HG03469 (cell line): ENCODE results near the gene ZKSCAN2.

Source experiments
- ATAC-seq: cut with Tn5 transposase; IDR thresholded peaks from one replicate; pipeline ENCODE4 v1.9.1; 2021; ENCODE audit warnings: mild to moderate bottlenecking, moderate library complexity, moderate number of reproducible peaks; ENCODE audit not compliant: unreplicated experiment

Gene ZKSCAN2

GRCh38 chr16:25257470-25257955, at the start of gene ZKSCAN2:
ZKSCAN2 (minus strand) TSS chr16:25257845; CDS start chr16:25257127, 718 bp downstream.
- ATAC-seq = peak; percentile 61

- no peak for ATAC-seq
Measured at GRCh38 chr16:25299792-25300590, 42.3 kb upstream of the ZKSCAN2 start.

GRCh38 chr16:25298165-25298872, 40.7 kb upstream of the ZKSCAN2 start:
- no peak for ATAC-seq

DNA sequence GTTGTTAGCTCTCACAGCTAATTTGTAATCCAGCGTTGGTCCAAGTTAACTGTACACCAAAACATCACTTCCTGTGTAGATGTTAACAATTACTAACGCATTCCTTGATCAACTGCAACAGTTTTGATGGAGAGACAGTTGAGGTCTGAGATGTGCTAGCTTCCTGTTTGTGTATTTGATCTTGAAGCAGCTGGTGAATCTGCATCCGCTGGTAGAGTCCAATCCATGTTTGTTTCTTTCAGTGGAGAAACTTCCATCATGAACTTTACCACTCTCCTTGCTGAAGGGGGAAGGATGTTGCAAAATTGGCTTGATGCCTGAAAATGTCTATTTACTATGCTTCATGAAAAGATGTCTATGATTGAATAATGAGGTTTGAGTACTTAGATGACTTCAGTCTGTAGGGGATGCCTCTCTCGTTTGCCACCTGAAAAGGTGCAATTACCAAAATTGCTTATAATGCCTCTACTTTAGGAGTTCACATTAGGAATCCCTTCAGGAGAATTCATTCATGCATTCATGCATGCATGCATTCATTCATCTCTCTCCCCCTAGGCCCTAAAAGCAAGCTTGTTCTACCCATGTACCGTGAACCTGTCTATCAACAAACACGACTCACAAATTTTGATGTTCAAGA, 39.6 kb upstream of the ZKSCAN2 start:
- no peak for ATAC-seq

DNA sequence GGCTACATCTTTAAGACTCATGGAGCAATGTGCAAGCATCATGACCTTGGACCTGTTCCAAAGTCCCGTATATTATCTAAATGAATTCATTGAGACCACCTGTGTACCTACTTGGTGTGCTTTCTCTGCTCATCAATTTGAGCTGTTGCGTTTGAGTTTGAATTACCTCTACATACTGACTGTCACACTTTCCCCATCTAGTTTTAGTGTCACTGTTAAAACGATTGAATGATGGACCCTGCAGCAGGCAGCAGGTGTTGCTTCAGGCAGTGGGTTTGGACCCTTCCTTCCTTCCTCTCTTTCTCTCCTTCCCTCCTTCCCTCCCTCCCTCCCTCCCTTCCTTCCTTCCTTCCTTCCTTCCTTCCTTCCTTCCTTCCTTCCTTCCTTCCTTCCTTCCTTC, 33.9 kb upstream of the ZKSCAN2 start:
- ATAC-seq = no peak

DNA sequence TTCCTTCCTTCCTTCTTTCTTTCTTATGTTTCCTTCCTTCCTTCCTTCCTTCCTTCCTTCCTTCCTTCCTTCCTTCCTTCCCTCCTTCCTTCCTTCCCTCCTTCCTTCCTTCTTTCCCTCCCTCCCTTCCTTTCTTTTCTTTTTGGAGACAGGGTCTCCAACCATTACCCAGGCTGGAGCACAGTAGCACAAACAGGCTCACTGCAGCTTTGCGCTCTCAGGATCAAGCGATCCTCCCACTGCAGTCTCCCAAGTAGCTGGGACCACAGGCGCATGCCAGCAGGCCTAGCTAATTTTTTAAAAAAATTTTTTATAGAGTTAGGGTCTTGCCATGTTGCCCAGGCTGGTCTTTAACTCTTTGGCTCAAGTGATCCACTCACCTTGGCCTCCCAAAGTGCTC, 31.8 kb upstream of the ZKSCAN2 start:
- ATAC-seq = no peak

DNA sequence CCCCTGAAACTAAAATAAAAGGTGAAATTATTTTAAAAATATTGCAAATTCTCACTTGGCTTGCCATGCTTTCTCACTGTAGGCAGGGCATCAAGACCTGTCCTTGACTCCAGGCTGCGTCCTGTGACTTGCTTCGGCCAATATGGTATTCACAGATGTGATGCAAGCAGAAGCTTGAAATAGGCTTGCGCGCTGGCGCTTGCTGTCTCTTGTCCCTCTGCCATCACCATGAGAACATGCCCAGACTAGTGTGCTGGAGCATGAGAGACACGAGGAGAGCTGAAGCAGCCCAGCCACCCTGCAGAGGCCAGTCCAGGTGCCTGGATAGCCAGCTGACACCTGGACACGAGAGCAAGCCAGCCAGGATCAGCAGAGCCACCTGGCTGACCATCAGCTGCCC, 21.8 kb upstream of the ZKSCAN2 start:
- no peak for ATAC-seq

DNA sequence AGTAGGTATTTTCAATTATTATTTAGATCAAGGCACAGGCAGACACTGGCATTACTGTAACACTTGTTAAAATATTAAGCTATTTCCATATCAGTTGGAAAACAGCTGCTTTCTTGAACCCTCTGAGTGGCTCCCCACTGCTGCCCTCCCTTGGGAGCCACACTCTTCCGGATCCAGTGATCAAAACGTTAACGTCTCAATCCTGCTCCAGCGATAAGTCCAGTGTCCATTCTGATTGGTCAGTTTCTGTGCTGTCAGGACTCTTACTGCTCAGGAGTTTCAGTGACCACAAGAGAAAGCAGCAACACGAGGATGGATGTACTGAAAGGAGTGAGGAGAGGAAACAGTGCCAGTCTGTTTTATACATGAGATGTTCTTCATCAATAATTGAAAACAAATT, 13.8 kb upstream of the ZKSCAN2 start:
- no peak for ATAC-seq

DNA sequence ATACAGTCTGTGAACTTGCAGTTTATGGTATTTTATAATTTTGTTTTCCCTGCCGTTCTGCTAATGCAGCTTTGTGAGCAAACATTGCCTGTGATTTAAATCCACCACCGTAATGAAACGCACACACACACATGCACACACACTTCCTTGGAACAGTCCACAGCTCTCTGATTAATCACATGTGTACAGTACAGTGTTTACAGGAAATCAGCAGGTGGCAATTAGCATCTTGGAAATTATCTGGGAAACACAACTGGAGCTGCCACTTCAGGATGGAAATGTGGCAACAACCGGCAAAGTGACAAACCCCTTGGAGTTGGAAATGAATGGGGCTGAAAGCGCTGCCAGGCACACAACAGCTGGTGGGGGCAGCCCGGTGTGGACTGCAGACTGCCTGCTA, 12.9 kb upstream of the ZKSCAN2 start:
- no peak for ATAC-seq

GRCh38 chr16:25269879-25270278, 12.2 kb upstream of the ZKSCAN2 start:
- no peak for ATAC-seq

DNA sequence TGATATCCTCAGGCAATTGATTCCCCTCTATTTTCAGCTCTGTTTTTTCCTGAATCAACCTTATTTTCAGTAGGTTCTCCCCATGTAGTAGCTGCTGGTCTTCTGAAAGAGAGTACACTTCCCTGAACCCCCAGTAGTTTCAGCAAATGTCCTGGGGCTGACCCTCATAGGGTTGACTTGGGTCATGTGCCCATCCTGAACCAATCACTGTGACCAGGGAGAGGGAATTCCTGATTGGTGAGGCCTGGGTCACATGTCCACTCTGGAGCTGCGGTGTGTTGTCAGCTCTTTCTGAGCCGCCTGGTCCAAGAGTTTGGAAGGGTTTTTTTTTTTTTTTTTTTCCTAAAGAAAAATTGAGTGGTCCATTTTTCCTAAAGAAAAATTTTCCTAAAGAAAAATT, 8.3 kb upstream of the ZKSCAN2 start:
- no peak for ATAC-seq

DNA sequence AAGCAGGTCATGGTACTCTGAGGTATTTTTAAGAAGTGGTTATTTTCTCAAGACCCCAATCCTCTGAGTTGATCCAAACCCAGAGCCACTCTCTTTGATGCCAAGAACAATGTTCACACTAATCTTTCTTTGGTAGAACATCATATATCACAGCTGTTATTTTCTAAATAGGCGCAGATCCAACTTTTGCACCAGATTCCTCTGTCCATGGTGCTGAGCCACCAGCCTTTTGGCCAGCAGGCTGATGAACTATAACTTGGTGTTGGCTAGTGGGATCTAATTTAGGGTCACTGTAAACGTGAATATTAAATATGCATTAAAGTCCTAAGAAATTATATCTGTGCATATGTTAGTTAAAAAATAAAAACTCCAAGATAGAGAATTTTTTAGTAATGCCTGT, 7.0 kb upstream of the ZKSCAN2 start:
- no peak for ATAC-seq

GRCh38 chr16:25260416-25260815, 2.8 kb upstream of the ZKSCAN2 start:
- ATAC-seq = no peak

- ATAC-seq = no peak
Measured at GRCh38 chr16:25258861-25259179, 1.2 kb upstream of the ZKSCAN2 start.

GRCh38 chr16:25257956-25258860, 563 bp upstream of the ZKSCAN2 start:
- peak; percentile 24 for ATAC-seq

DNA sequence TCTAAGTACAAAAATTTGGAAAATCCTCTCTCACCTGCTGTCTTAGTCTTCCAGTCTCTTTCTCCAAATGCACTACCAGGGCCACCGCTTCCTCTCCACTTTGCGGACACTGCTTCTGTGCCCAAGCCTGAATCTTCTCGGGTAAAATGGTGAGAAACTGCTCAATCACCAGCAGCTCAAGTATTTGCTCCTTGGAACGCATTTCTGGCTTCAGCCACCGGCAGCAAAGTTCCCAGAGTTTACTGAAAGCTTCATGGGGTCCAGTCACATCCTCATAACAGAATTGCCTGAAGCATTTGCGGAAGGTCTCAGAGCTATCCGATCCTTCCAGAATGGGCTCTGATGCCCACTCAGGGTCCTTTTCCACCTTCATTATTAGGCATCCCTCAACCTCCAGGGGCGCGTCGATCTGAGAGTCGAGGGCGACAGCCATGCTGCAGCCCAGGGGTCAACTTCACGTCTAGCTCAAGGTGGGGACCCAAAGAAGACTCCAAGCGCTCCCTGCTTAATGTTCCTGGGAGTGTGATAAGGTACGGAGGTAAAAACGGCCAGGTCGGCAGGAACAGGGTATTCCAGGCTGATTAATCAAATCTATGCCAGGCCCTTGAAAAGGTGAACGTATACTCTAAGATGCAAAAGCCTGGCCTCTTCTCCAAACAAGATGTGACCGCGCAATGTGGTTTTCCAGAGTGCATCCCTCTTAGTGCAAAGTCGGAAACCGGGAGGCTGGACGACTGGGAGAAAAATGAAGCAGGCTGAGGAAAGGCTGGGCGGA, 763 bp downstream of the ZKSCAN2 start:
- ATAC-seq = no peak

DNA sequence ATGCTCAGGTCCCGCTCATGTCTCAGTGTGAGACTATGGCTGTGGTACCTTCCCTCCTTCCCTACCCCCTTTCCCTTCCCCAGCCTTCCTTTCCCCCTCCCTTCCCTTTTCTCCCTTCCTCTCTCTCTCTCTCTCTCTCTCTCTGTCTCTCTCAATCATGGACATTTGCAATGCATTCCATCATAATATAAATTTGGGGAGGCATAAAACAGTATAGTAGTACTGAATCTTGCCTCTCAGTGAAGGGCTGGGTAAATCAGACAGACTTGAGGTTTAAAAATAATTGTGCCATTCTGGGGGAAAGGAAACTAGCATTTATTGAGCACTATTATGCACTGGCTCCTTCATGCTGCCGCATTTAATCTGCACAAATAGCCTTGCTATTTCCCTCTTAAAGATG, 4.3 kb downstream of the ZKSCAN2 start:
- ATAC-seq = no peak

DNA sequence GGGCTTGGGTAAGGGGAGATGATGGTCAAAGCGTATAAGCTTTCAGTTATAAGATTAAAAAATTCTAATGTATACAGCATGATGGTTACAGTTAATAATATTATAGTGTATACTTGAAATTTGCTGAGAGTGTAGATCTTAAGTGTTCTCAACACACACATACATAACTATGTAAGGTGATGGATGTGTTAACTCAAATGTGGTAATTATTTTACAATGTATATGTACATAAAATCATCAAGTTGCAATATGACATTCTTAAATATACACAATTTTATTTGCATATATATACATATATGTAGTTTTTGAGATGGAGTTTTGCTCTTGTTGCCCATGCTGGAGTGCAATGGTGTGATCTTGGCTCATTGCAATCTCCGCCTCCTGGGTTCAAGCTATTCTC, 7.2 kb downstream of the ZKSCAN2 start:
- ATAC-seq = no peak

DNA sequence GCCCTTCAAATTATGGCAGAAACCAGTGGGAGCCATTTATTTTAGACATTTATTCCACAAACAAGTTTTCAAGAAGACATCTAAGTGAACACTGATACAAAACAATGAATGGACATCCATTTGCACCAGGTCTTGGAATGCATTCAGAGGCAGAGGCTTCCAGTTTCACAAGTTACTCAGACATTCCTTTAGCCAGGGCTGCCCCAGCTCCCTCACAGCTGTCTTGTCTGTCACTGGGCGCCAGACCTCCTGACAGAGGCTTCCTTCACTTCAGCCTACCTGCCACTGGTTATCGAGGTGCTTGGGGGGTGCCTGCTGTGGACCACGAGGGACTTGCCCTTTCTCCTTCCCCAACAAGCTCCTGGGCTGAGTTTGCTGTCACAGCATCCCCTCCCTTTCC, 21.7 kb downstream of the ZKSCAN2 start:
- ATAC-seq = no peak

DNA sequence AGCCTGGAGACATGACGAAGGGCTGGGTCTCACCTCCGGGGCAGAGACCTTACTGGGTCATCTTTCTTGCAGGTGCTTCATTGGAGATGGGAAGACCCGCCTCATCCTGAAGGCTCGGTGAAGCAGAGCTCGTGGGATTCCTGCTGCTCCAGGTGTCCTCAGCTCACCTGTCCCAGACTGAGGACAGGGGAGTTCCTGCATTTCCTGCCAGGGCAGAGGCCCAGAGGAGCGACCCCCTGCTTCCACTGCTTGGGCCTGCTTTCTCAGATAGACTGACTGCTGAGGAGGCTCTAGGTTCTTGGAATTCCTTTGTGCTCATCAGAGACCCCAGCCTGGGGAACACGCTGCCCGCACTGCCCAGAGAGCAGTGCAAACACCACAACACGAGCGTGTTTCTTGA, 29.3 kb downstream of the ZKSCAN2 start:
- ATAC-seq = no peak
